GM19467 (cell line): ENCODE measurements around the gene TMX3.
A peak's percentile ranks its signal among the peaks of the same experiment; 100 is the strongest.

Source experiments
- ATAC-seq: cut with Tn5 transposase; IDR thresholded peaks from one replicate; pipeline ENCODE4 v1.9.1; 2021; ENCODE audit warnings: mild to moderate bottlenecking, moderate library complexity; ENCODE audit not compliant: unreplicated experiment

TMX3 gene

DNA sequence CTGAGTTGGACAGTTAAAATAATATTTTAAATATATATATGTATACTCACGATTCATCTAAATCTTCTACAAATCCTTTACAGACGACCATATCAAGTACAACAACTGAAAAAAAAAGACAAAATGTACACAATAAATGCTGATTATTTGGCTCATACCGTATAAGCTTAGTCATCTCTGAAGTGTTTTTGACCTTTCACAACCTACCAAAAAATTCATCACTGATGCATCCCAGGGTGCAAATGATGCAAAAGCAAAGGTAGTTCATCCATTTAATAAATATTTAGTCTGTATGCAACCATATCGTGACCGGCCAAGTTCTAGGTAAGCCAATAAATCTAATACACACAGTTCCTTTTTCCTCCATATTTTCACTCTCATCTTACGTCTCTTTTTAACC lies 1.1 kb downstream of the TMX3 start:
- no peak for ATAC-seq

DNA sequence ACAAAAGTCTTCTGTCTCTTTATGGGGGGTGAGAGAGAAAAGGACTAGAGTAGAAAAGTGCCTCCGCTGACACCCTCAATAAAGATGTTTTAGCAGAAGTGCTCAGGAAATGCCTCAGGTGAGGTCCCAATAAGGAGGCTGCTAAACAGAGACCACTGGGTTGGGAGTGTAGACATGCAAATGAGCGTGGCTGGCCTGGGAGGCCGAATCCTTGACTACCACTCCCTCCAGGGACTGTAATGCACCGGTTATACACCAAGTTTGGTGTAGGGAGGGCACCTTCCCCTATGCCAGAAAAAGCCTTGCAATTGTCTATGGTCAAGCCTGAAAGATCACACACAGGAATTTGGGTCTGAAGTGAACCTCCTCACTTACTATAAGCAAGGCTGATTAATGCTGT lies 1.8 kb downstream of the TMX3 start:
- ATAC-seq = no peak

DNA sequence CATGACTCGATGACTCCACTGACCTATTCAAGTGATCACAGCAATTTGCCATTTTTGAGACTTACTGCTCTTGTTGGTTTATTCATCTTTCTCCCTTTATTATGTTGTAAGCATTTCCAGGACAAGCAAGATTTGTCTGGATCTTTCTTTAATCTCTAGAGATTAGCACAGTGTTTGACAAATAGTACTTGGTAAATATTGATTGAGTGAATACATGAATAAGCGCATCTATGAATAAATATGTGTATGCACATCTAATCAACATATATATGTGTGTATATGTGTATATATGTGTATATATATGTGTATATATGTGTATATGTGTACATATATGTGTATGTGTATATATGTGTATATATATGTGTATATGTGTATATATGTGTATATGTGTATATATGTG lies 7.3 kb downstream of the TMX3 start:
- ATAC-seq = no peak

DNA sequence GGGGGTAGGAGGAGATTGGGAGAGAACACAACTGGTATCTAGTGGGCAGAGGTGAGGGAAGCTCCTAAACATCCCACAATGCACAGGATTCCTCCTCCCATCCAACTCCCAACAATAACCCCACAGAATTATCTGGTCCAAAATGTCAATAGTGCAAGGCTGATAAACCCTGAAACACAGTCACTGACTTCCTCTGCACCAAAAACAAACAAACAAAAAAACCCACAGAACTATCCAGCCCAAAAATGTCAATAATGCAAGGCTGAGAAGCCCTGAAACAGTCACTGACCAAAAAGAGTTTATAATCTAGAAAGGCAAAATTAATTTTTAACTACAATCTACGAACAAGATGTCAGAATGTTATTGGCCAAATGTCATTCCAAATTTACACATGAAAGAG lies 9.8 kb downstream of the TMX3 start:
- ATAC-seq = no peak

DNA sequence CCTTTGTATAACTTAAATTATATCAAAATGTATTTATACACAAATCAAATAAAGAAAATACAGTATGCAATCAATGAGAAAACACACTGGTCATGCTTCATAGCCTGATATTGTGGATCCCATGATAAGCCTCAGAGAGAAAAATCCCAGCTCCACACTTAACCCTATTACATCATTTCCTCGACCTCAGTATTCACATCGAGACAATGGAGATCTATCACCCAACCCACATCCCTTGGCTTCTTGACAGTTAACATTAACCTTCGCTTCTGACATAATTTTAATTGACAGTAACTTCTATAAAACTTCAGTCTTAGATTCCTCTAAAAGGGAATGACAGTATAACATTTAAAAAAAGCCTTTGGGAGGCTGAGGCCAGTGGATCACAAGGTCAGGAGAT lies 11.6 kb downstream of the TMX3 start:
- ATAC-seq = no peak

GRCh38 chr18:68701353-68701752 lies 13.6 kb downstream of the TMX3 start:
- ATAC-seq = no peak

DNA sequence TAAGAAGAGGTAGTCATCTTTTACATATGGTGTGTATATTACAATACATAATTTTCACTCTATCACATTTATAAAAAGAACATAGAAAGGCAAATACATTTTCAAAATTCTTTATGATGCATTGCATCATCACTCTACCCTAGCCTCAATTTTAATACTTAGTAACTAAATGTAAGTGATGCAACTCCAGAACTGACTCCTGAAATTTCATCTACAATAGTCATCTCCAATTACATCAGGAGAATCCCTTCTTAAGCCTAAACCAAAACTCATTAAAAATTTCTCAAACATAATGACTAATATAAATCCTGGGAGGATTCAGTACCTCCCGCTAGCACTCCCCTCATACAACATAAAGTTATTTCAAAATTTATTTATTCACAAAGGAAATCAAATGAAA lies 15.9 kb downstream of the TMX3 start:
- ATAC-seq = no peak

GRCh38 chr18:68696937-68697336 lies 18.0 kb downstream of the TMX3 start:
- ATAC-seq = no peak

DNA sequence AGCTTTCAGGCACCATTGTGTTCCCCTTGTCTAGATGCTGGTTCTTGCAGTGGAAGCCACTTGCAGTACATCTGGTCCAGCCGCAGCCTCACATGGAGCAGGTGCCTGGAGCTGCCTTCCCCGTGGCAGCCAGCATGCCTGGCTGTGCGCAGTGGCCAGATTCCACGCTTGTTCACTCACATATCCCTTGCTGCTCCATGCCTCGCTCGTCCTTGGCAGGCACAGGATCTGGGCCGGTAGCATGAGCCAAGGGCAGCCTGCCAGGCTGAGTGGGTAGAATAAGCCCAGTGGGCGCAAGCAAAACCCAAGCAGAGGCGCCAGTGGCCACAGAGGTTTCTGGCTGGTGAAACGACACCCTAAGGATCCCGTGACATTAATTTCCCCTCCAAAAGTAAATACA lies 20.6 kb downstream of the TMX3 start:
- ATAC-seq = no peak

DNA sequence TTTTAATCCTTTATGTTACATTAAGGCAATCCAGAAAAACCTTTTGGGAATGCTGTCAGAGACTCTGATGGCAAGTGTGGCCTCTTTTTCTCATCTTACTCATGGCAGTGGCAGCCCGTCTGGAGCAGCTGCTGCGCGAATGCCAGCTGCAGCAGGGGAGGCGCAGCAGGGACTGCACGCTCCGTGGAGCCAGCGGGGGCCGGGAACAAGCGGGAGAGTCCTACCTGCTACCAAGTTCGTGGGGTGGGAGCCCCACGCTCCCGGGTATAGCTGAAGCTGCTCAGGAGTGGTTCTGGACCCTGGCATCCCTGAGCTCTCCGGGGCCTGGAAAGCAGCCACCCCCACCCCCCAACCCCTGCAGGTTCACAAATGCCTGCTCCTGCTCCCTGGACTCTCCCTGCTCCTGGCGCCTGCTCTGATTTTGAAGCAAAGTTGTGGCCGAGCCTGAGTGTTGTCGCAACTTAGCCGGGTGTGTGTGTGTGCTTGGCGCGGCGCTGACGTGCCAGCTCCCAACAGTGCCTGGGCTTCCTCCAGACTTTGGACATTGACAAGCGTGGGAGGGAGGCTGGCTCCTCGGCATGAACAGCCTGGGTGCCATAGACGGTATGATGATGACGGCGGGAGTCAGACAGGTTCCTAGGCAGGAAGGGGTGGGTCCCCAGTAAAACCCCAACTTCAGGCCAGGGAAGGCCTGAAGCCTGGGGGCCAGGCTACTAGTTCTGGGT lies 21.7 kb downstream of the TMX3 start:
- no peak for ATAC-seq

GRCh38 chr18:68679528-68679927 lies 35.4 kb downstream of the TMX3 start:
- ATAC-seq = no peak

GRCh38 chr18:68676913-68677312 lies 38.0 kb downstream of the TMX3 start:
- ATAC-seq = peak; percentile 77

DNA sequence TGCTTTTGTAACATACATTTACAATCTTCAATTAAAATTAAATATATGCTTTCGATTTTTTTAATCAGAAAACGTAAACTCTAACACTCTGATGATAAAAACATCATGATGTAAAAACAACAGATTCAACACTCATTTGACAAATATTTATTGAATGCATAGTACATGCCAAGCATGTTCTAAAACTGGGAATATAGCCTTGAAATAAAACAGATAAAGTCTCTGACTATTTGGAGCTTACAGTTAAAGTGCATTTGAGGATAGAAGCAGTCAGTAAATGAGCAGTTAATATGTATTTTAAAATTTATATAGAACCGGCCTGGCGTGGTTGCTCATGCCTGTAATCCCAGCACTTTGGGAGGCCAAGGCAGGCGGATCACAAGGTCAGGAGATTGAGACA lies 47.8 kb downstream of the TMX3 start:
- no peak for ATAC-seq

GRCh38 chr18:68666381-68666780 lies 48.5 kb downstream of the TMX3 start:
- ATAC-seq = no peak

DNA sequence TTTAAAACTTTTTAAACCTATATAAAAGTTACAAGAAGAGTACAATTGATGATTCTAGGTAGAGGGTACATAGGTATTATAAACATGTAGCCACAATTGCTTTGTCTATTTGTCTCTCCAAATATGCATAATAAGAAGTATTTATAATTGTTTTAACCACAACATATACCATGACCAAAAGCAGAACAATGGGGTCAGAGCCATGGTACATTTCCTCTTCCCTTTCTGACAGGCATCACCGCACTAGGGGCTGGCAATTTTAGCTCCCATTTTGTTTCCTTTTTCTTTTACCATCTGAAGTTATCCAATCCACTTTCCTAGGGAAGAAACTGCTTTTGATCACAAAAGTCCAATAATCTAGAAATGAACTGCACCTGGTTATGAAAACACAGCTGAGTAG lies 49.3 kb downstream of the TMX3 start:
- ATAC-seq = no peak

GRCh38 chr18:68662754-68663153 lies 52.2 kb downstream of the TMX3 start:
- no peak for ATAC-seq

DNA sequence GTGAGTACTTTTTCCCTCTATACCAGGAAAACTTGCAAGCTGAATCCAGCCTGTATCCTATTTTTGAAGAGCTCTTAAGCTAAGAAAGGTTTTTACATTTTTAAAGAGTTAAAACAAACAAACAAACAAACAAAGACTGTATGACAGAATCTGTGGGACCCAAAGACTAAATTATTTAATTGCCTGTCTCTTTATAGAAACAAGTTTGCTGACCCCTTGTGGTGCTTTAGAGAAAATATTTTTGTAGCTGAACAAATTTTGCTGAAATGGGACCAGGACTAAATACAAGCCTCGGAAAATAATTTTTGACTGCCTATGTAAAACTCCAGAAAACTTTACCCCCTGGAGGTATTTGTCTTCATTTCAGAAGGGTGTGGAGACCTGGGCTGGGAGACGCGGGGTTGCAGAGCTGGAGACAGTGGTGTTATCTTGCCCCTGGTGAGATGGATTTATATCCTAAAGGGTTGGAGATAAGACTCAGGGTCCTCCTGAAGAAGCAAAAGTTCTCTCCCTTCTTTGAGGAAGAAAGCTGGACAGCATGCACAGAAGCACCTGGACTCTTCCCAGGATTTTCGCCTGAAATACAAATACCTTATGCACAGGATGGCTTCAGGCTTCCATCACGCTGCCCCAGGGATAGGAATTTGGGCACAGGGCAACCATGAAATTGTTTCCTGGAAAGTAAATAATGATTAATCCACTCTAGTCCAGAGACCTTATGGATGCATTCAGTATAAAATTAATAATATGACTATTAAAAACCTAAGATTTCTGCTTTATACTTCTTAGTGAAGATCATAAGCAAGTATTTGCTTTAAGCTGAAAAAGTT lies 54.3 kb downstream of the TMX3 start:
- ATAC-seq = no peak

GRCh38 chr18:68648191-68648590 lies 66.7 kb downstream of the TMX3 start:
- no peak for ATAC-seq

- no peak for ATAC-seq
Measured at GRCh38 chr18:68642003-68642402, 72.9 kb downstream of the TMX3 start.

GRCh38 chr18:68640861-68641260 lies 74.0 kb downstream of the TMX3 start:
- ATAC-seq = no peak

DNA sequence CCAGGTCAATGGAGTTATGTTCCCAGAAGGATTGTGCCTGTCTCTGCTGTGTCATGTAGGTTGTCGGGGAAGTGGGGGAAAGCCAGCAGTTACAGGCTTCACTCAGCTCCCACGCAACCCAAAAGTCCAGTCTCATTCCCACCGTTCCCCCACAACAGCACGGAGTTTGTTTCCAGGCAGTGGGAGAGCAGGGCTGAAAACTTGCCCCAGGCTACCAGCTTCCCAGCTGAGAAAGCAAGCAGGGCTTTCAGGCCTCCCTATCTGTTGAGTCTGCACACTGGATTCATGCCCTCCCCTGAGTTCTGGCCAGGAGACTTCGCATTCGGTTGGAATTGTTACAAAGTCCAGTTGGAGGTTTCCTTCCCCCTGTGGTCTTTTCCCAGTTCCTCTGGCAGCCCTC lies 76.3 kb downstream of the TMX3 start:
- ATAC-seq = no peak

GRCh38 chr18:68627812-68628211 lies 87.1 kb downstream of the TMX3 start:
- ATAC-seq = no peak
